AG09309 (cell line): ENCODE results near the gene OR10G8.

Experiments used
- DNase-seq: peaks from one replicate; pipeline ENCODE4 v3.0.0-alpha.2; 2010; ENCODE audit warnings: low read depth
- H3K4me3 ChIP-seq: 2 replicates; pipeline ENCODE4 v1.5.1; 2011; ENCODE audit warnings: mild to moderate bottlenecking, low read depth, low read length, moderate library complexity; ENCODE audit not compliant: control insufficient read depth
- CTCF ChIP-seq: IDR thresholded peaks from 2 replicates; pipeline ENCODE4 v1.5.1; 2011; ENCODE audit warnings: mild to moderate bottlenecking, low read depth, low read length, inconsistent platforms; ENCODE audit not compliant: insufficient read depth, control insufficient read depth; ENCODE audit errors: missing control alignments

The OR10G8 gene

GRCh38 chr11:124075841-124076651 lies 49.4 kb downstream of the OR10G8 start:
- DNase-seq, result no peak
- no peak for TF ChIP-seq CTCF
- peak overlapping the region; percentile 39 for H3K4me3 ChIP-seq

GRCh38 chr11:124077266-124077665 lies 50.7 kb downstream of the OR10G8 start:
- no peak overlapping the region for H3K4me3 ChIP-seq
- no peak for TF ChIP-seq CTCF
- DNase-seq, result no peak

GRCh38 chr11:124078591-124078990 lies 52.0 kb downstream of the OR10G8 start:
- DNase-seq, result no peak
- no peak overlapping the region for H3K4me3 ChIP-seq
- TF ChIP-seq CTCF, result no peak

- DNase-seq, result no peak
- TF ChIP-seq CTCF, result no peak
- no peak overlapping the region for H3K4me3 ChIP-seq
Observed at GRCh38 chr11:124079631-124080326, 53.2 kb downstream of the OR10G8 start.
